DND-41 (cell line): ENCODE measurements around the gene MMEL1.

ENCODE experiments used
- ATAC-seq: fragments of 200-7000 bp; cut with Tn5 transposase; 3 replicates; pipeline ENCODE4 v1.9.1; 2021; ENCODE audit warnings: low read depth; ENCODE audit not compliant: insufficient read depth
- DNase-seq: peaks from one replicate; pipeline ENCODE4 v3.0.0-alpha.2; 2020
- H2AFZ ChIP-seq: 2 replicates; pipeline ENCODE4 v1.6.0; 2012; ENCODE audit warnings: low read depth, low read length
- H3K27ac ChIP-seq: 2 replicates; pipeline ENCODE4 v1.5.1; 2012; ENCODE audit warnings: low read length, inconsistent platforms
- H3K27me3 ChIP-seq: fragments of 200-600 bp; sonication (generic); 2 replicates; pipeline ENCODE4 v1.6.0; 2012; ENCODE audit warnings: low read length, mild to moderate bottlenecking, inconsistent platforms; ENCODE audit not compliant: insufficient read depth, poor library complexity
- H3K36me3 ChIP-seq: 2 replicates; pipeline ENCODE4 v1.5.1; 2012; ENCODE audit warnings: low read length, inconsistent platforms; ENCODE audit not compliant: insufficient read depth
- H3K4me1 ChIP-seq: 2 replicates; pipeline ENCODE4 v1.5.1; 2012; ENCODE audit warnings: mild to moderate bottlenecking, low read length; ENCODE audit not compliant: insufficient read depth
- H3K4me2 ChIP-seq: 2 replicates; pipeline ENCODE4 v1.6.0; 2012; ENCODE audit warnings: mild to moderate bottlenecking, moderate library complexity, low read length, inconsistent platforms; ENCODE audit not compliant: insufficient read depth
- H3K4me3 ChIP-seq, 2 experiments: fragments of 200-600 bp in 1 of 2; shearing (Covaris generic) in 1 of 2; 2 replicates each; pipeline ENCODE4 v1.5.1; 2012 to 2016; ENCODE audit warnings: inconsistent platforms in 2 of 2, low read length in 2 of 2, mild to moderate bottlenecking in 2 of 2, low read depth in 1 of 2, moderate library complexity in 1 of 2
- H3K79me2 ChIP-seq: 2 replicates; pipeline ENCODE4 v1.6.0; 2012; ENCODE audit warnings: low read length, inconsistent platforms; ENCODE audit not compliant: insufficient read depth
- H3K9ac ChIP-seq: 2 replicates; pipeline ENCODE4 v1.6.0; 2012; ENCODE audit warnings: low read depth, mild to moderate bottlenecking, inconsistent platforms, low read length, moderate library complexity
- H3K9me3 ChIP-seq: 2 replicates; pipeline ENCODE4 v1.5.1; 2012; ENCODE audit warnings: low read length, moderate library complexity, mild to moderate bottlenecking, inconsistent platforms; ENCODE audit not compliant: insufficient read depth, severe bottlenecking
- H4K20me1 ChIP-seq: 2 replicates; pipeline ENCODE4 v1.6.0; 2012; ENCODE audit warnings: low read length; ENCODE audit not compliant: insufficient read depth
- EZH2 ChIP-seq: IDR thresholded peaks from 3 replicates; pipeline ENCODE4 v1.6.1; 2012; ENCODE audit warnings: borderline replicate concordance, low read depth, mild to moderate bottlenecking, moderate library complexity, low read length, inconsistent platforms; ENCODE audit not compliant: severe bottlenecking
- TF ChIP-seq, protein P1 (sequence below): IDR thresholded peaks from 2 replicates; pipeline ENCODE4 v1.5.1; 2012; ENCODE audit warnings: borderline replicate concordance, low read length, moderate library complexity, mild to moderate bottlenecking; ENCODE audit not compliant: poor library complexity, severe bottlenecking; ENCODE audit errors: extremely low read depth

The MMEL1 gene

DNA sequence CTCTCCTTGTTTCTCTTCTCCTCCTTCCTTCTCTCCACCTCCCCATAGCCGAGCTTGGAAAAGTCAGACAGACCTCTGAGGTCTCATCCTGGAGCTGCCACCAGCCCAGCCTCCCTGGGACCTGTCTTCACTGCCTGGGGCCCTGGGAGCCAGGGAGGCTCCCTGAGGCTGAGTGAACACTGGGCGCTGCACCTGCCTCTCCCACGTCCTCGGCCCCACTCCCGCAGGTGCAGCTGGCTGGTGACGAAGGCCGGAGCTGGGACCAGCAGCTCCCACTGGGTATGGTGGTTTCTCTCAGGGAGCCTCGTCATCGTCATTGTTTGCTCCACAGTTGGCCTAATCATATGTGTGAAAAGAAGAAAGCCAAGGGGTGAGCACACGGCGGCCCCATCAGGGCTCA is 71.4 kb downstream of the MMEL1 start:
- ATAC-seq = no peak
- Histone ChIP-seq H3K36me3 (no peaks in the 10 kb centered on the region), H3K4me2 (no peak overlapping the region), H3K4me1 (peaks cover 13% of the 10 kb centered on the region), H3K27me3 (no peaks in the 10 kb centered on the region), H3K27ac (no peak overlapping the region), H3K4me3 (no peak overlapping the region), H3K9ac (no peak overlapping the region), H4K20me1 (no peaks in the 10 kb centered on the region), H2AFZ (no peak overlapping the region), H3K79me2 (no peaks in the 10 kb centered on the region), H3K9me3 (no peaks in the 10 kb centered on the region)
- no peak for TF ChIP-seq EZH2
- no peak for DNase-seq

DNA sequence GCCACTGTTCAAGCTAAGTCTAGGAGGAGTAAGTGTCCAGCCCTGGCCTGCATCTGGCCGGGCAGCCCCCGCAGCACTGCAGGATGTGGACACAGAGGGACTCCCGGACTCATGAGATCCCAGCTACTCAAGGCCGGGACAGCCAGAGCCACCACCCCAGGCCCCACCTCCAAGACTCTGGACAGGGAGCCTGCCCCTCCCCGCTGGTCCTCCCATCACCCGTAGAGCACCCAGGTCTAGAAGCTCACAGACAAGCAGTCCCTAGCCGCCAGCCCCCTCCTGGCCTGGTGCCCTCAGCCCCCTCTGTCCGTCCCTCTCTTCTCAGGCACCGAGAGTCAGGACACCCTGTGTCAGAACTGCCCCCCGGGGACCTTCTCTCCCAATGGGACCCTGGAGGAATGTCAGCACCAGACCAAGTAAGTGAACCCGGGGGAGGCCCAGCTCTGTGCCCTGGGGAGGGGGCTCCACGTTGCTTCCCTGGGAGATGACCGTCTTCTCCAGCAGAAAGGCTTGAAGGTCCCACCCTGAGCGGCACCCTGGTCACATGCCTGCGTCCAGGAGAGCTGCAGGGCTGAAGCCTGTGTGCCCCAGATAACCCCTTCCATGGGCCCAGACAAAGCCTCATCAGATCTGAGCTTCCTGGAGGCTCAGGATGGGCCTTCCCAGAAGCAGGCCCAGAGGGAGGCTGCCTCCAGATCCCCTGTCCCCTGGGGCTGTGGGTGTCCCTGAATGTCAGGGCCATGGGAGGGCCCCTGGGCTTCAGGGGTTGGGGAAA is 72.3 kb downstream of the MMEL1 start:
- Histone ChIP-seq H3K4me3 (no peak overlapping the region), H3K9ac (no peak overlapping the region), H4K20me1 (no peaks in the 10 kb centered on the region), H3K27ac (no peak overlapping the region), H3K27me3 (no peaks in the 10 kb centered on the region), H3K4me2 (no peak overlapping the region), H3K4me1 (peaks cover 23% of the 10 kb centered on the region), H3K36me3 (no peaks in the 10 kb centered on the region), H3K9me3 (no peaks in the 10 kb centered on the region), H3K79me2 (no peaks in the 10 kb centered on the region), H2AFZ (no peak overlapping the region)
- ATAC-seq (no peak), DNase-seq (no peak)
- TF ChIP-seq EZH2 = no peak
- TF ChIP-seq, protein P1, sequence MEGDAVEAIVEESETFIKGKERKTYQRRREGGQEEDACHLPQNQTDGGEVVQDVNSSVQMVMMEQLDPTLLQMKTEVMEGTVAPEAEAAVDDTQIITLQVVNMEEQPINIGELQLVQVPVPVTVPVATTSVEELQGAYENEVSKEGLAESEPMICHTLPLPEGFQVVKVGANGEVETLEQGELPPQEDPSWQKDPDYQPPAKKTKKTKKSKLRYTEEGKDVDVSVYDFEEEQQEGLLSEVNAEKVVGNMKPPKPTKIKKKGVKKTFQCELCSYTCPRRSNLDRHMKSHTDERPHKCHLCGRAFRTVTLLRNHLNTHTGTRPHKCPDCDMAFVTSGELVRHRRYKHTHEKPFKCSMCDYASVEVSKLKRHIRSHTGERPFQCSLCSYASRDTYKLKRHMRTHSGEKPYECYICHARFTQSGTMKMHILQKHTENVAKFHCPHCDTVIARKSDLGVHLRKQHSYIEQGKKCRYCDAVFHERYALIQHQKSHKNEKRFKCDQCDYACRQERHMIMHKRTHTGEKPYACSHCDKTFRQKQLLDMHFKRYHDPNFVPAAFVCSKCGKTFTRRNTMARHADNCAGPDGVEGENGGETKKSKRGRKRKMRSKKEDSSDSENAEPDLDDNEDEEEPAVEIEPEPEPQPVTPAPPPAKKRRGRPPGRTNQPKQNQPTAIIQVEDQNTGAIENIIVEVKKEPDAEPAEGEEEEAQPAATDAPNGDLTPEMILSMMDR = no peak

DNA sequence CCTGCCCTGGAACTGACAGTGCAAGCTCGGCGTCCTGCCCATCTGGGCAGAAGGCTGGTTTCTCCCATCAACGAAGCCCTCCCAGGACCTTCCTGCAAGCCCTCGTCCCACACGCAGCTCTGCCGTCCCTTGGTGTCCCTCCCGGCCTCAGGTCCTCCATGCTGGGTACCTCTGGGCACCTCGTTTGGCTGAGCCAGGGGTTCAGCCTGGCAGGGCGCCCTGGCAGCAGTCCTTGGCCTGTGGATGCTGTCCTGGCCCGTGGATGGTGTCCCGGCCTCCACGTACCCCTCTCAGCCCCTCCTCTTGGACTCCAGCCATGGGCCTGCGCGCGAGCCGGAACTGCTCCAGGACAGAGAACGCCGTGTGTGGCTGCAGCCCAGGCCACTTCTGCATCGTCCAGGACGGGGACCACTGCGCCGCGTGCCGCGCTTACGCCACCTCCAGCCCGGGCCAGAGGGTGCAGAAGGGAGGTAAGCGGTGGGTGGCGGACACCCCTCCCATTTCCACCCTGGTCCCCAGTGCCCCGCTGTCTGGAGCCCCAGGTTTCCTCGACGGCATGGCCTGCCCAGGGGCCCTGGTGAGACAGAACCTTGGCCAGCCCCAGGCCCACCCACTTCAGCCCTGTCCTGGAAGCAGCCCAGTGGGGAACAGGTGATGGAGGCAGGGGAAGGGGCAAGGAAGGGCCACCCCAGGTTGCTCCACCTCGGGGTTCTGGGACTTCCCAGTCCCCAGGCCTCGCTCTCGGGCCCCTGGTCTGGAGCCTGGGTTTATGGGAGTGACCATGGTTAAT is 73.1 kb downstream of the MMEL1 start:
- Histone ChIP-seq H3K4me3 (no peak overlapping the region), H3K9me3 (no peaks in the 10 kb centered on the region), H3K4me1 (peaks cover 31% of the 10 kb centered on the region), H3K36me3 (no peaks in the 10 kb centered on the region), H4K20me1 (no peaks in the 10 kb centered on the region), H2AFZ (no peak overlapping the region), H3K79me2 (no peaks in the 10 kb centered on the region), H3K9ac (no peak overlapping the region), H3K27ac (no peak overlapping the region), H3K4me2 (no peak overlapping the region), H3K27me3 (no peaks in the 10 kb centered on the region)
- ATAC-seq = no peak
- TF ChIP-seq, protein P1 = no peak
- no peak for TF ChIP-seq EZH2
- no peak for DNase-seq

DNA sequence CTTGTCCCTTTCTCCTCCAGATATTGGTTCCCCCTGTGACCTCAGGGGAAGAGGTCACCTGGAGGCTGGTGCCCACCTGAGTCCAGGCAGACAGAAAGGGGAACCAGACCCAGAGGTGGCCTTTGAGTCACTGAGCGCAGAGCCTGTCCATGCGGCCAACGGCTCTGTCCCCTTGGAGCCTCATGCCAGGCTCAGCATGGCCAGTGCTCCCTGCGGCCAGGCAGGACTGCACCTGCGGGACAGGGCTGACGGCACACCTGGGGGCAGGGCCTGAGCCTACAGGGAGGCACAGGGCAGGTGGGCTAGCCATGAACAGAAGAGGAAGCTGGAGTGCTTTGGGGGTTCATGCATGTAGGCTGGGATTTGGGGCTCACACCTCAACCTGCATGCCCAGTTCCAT is 74.0 kb downstream of the MMEL1 start:
- Histone ChIP-seq H3K27me3 (no peaks in the 10 kb centered on the region), H3K27ac (no peak overlapping the region), H4K20me1 (no peaks in the 10 kb centered on the region), H3K79me2 (no peaks in the 10 kb centered on the region), H3K4me2 (no peak overlapping the region), H2AFZ (no peak overlapping the region), H3K4me3 (no peak overlapping the region), H3K9ac (no peak overlapping the region), H3K36me3 (no peaks in the 10 kb centered on the region), H3K9me3 (no peaks in the 10 kb centered on the region), H3K4me1 (peaks cover 31% of the 10 kb centered on the region)
- no peak for ATAC-seq
- TF ChIP-seq, protein P1 = no peak
- no peak for TF ChIP-seq EZH2
- DNase-seq = no peak
